GM19463 (cell line): ENCODE data around the gene MCF2L.

Experiments used
- ATAC-seq: cut with Tn5 transposase; IDR thresholded peaks from one replicate; pipeline ENCODE4 v1.9.1; 2021; ENCODE audit warnings: mild to moderate bottlenecking, moderate library complexity; ENCODE audit not compliant: unreplicated experiment

MCF2L gene

DNA sequence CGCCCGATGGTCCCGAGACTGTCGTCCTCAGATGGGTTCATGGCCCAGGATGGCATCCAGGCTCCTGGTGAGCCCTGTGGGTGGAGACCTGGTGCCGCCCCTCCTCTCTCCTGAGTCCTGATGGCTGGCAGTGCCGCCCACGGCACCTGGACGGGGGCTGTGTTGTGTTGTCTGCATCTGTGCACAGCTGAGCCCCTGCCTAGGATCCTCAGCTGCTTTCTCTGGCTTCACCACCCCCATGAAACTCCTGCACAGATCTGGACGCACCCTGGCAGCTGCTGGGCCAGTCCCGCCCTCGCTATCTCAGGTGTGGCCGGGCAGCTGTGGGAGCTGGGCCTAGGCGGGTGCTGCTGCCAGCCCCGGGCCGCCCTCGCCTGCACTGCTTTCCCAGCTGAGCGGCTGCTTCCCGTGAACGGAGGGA lies 27.7 kb downstream of the MCF2L start:
- no peak for ATAC-seq

- no peak for ATAC-seq
Measured at GRCh38 chr13:112997188-112998130, 28.4 kb downstream of the MCF2L start.

- ATAC-seq = no peak
Measured at GRCh38 chr13:112998521-112999280, 29.7 kb downstream of the MCF2L start.

DNA sequence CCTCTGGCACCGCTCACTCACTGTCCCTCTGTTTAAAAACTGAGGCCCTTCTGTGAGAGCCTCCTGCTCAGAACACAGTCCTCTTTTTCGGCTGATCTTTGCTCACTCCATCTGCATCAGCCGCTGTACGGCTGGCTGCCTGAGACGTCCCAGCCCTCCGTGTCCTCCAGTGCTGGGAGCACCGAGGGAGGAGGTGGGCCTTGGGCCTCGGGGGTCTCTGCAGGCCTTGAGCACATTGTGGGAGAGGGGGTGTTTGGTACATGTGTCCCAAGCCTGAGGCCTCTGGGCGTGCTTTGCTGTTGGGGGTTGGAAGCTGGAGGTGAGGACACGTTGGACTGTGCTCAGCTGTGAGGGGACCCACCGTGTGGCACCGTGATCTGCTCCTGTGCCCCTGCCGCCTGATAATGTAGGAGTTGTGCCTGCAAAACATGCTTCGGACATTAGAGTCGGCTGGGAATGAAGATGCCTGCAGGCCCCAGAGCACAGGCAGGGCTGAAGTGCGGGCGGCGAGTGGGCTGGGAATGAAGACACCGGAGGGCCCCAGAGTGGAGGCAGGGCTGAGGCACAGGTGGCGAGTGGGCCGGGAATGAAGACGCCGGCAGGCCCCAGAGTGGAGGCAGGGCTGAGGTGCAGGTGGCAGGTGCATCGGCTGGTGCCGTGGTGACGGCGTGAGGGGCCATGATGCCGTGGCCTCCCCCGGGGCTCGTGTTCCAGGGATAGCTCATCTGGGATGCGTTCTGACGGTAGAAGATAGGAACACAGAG lies 30.6 kb downstream of the MCF2L start:
- ATAC-seq = no peak

DNA sequence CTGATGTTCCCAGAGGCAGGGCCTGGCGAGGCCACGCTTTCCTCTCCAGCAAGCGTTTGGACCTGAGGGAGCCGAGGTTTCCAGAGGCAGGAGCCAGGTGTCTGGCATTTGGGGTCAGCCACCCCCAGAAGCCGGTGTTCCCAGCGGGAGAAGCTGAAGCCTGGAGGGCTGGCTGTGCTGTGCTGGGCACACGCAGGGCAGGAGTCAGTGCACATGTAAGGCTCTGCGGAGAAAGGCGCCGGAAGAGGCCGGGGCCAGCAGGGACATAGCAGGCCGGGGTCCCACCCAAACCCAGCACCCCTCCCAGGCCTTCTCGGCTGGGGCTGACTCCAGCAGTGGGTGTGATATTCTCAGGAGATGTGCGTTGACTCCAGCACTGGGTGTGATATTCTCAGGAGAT lies 31.6 kb downstream of the MCF2L start:
- no peak for ATAC-seq

DNA sequence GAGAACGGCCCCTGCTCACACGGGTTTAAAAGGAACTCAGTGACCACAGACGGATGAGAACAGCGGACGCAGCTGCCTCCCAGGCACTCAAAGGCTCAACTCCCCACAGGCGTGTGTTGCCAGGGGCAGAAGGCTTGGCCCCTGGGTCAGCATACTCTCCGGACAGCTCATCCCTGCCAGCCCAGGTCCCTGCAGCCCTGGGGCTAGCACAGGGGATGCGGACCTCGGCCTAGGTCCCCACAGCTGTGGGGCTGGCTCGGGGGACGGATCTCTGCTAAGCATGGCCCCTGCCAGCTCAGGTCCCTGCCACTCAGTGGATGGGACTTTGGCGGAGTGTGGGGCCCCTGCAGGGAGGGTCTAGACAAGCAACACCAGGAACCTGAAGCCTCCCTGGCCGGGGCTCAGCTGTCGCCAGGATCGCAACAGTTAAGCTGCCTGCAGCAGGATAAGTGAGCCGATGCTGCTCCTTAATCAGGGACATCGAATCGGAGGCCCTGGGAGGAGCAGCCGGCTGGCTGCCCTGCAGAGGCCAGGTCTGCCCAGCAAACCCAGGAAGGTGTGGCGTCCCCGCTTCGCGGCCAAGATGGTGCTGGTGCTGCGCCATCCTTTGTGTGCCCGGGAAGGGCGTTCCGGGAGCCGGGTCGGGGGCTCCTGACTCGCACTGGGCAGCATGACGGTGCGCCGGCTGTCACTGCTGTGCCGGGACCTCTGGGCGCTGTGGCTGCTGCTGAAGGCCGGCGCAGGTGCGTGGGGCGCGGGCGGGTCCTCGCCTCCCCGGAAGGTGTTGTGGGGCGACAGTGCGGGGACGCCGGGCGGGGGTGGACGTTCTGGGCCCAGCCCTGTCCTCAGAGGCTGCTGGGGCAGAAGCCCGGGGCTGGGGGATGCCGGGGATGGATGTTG lies 32.5 kb downstream of the MCF2L start:
- ATAC-seq = no peak

DNA sequence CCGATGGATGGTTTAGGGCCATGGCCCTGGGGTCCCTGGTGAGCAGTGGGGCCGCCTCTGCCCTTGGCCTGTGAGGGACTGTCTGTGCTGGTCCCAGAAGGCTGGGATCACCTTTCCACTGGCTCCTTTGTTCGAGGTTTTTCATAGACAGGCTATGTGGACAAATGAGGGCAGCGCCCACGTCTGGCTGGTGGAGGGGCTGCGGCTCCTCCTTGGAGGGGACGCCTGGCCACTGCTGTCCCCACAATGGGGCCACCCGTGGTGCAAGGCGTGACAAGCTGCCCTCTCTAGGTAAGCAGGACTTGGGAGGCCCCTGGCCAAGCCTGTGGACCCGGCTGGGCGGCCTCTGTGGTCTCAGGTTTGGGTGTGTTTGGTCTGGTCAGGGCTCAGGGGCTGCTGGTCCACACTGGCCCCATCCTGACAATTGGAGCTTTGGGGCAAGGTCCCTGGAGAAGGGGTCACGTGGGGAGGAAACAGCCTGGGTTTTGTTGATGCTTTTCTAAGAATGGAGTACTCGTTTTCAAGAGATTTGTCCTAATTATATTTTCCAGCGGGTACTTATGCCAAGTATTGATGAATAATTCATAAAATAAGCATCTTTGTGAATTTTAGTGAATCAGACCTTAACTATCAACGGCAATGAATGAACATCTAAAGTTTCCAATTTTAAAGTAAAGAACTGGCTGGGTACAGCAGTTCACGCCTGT lies 33.3 kb downstream of the MCF2L start:
- no peak for ATAC-seq

DNA sequence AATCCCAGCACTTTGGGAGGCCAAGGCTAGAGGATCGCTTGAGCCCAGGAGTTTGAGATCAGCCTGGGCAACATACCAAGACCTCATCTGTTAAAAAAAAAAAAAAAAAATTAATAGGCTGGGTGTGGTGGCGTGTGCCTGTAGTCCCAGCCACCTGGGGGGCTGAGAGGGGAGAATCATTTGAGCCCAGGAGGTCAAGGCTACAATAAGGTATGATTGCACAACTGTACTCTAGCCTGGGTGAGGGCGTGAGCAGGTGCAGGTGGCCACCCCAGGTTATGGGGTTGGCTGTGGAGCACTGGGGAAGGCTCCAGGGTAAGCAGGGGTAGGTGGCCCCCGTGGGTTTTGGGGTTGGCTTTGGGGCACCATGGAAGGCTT lies 33.9 kb downstream of the MCF2L start:
- ATAC-seq = no peak

DNA sequence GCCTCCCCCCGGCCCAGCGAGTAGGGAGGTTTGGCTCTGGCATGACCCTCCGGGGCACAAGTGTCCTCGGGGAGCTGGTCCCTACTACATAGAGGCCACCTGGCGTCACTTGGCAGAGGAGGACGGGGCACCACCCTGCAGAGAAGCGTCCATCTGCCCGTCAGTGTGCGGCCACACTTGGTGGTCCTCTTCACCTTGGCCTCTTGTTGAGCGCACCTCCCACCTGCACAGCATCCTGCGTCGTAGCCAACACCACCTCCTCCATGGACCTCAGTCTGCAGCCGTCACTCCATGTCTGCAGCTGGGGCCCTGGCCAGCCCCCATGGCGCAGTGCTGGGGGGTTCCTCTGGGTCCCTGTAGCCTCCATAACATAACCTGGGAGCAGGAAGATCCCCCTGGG lies 35.1 kb downstream of the MCF2L start:
- no peak for ATAC-seq

- no peak for ATAC-seq
Measured at GRCh38 chr13:113005076-113005865, 36.3 kb downstream of the MCF2L start.

DNA sequence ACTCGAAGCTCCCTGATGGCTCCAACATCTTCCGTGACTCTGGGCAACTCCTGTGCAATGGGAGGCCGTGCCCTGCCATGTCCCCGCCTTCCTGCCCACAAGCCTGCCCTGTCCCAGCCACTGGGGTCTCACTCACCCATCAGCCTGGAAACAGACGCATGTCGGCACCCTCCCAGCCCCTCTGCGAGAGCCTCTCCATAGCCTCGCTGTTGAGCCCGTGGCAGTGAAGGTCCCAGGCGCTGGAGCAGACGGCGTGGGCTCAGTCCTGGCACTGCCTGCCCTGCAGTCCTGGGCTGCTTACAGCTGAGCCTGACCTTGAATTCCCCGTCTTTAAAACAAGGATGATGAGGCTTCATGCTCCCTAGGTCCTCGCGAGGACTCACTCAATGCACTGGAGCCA lies 37.0 kb downstream of the MCF2L start:
- ATAC-seq = no peak

GRCh38 chr13:113006660-113007059 lies 37.6 kb downstream of the MCF2L start:
- no peak for ATAC-seq

DNA sequence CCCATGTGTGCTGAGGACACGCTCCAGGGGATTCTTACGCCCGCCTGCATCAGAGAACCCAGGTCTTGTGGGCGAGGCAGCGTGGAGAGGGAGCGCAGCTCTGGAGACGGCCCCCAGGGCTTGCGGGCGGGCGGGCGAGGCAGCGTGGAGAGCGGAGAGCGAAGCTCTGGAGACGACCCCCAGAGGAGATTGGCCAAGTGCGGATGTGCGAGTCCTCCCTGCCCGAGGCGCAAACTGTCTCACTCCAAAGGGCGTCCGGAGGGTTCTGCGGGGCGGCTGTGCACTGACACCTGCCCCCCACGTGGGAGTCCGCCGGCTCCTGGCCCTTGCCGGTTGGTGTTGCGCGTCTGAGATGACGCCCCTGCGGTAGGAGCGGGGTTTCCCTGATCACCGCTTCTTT lies 39.8 kb downstream of the MCF2L start:
- no peak for ATAC-seq

DNA sequence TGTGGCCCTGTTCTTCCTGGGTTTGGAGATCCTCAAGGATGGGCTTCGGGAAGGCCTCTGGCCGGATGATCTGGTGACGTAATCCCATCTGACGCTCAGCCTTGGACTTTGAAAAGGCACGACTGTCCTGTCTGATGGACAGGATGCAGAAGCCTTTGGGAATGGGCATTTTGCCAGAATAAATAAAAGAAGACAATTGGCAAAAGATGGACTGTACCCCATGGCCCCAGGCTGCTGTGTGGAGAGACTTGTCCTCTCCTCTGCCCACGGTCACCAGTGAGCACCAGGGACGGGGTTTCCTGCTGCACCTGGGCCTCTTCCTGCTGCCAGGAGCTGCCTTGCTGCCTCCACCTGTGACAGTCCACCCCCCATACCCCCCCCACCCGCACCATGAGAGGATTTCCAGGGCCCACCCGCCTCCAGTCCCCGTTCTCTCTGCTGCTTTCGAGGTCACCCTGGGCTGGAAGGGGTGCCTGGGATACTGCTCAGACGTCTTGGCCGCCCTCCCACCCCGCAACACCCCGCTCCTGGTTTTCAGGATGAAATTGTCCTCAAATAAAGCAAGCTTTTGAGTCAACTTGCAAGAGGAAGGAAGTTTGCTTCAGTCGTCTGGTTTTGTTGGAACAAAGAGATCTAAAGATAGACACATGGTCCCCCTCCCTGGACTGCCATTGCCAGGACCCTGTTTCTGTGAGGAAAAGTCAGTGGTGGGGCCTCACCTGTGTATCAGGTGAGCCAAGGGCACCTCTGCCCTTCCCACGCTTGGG lies 40.9 kb downstream of the MCF2L start:
- no peak for ATAC-seq

DNA sequence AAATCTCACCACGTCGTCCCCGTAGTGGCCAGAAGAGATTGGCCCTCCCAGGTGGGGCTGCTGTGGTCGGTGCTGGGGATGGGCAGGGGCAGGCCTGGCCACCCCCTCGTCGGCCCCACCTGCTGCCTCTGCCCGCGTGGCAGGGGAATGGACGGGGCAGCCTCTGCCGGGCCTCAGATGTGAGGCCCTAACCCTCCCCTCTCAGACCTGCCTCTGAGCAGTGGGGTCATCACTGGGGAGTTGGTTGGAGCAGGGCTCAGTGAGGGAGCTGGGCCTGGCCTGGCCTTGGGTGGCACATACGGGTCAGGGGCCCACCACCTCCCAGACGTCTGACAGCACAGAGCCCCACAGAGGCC lies 41.5 kb downstream of the MCF2L start:
- ATAC-seq = no peak

GRCh38 chr13:113013303-113013702 lies 44.3 kb downstream of the MCF2L start:
- no peak for ATAC-seq

- no peak for ATAC-seq
Measured at GRCh38 chr13:113013878-113014751, 45.1 kb downstream of the MCF2L start.
